ENCODE data around the gene ZC3H4. TPM values are rescaled to one million over a fixed set of nuclear protein-coding genes. Genes with fewer than 3 reads are reported as not detected.
A peak's percentile ranks its signal among the peaks of the same experiment; 100 is the strongest.

ZC3H4 gene
- 65.3 to 68.7 TPM (median 67.9 TPM) in 3 replicates for total RNA-seq

DNA sequence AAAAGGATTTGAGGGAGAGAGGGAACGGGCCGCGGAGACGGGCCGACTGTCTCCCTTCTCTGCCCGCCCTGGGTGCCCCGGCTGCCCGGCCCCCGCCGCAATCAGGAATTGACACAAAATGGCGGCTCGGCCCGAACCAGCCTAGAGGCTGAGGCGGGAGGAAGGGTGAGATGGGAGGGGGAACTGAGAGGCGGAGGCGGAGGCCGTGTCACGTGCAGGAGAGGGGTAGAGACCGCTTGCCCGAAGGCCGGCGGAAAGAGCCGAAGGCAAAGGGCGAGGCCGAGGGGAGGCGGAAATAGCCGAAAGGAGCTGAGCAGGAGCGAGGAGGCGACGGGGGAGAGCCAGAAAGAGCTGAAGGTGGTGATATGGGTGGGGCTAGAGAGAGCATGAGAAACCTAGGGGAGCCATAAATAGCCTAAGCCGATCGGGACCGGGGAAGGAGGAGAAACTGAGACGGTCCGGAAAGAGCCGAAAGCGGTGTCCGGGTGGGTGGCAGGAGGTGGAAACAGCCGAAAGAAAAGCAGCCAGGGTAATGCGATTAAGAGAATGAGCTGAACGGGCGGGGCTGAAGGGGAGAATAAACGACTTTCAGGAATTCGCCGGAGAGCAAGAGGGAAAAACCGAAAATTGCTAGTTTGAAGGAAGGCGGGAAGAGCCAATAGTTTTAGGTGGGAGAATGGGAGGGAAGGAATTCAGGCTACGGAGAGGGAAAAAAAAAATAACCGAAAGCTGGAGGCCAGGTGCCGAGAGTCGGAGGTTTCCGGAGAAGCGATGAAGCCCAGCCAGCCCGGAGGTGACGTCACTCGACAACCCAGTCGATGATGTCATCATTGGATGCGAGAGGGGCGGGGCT, at the start of gene ZC3H4:
Gene ZC3H4, minus strand, starts transcription at position 780 of the 853 bp plus-strand sequence. CDS start 1,192 bp downstream, outside the sequence.
- TF ChIP-seq, protein P1, sequence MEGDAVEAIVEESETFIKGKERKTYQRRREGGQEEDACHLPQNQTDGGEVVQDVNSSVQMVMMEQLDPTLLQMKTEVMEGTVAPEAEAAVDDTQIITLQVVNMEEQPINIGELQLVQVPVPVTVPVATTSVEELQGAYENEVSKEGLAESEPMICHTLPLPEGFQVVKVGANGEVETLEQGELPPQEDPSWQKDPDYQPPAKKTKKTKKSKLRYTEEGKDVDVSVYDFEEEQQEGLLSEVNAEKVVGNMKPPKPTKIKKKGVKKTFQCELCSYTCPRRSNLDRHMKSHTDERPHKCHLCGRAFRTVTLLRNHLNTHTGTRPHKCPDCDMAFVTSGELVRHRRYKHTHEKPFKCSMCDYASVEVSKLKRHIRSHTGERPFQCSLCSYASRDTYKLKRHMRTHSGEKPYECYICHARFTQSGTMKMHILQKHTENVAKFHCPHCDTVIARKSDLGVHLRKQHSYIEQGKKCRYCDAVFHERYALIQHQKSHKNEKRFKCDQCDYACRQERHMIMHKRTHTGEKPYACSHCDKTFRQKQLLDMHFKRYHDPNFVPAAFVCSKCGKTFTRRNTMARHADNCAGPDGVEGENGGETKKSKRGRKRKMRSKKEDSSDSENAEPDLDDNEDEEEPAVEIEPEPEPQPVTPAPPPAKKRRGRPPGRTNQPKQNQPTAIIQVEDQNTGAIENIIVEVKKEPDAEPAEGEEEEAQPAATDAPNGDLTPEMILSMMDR (IDR thresholded peaks at IDR 0.05; ENCODE audit: unreplicated experiment): no peak
- Mint-ChIP-seq H3K9me3 (no peaks in the 10 kb centered on the region), H3K27ac (peak within 1 kb of the TSS; percentile 100), H3K4me1 (peaks cover 43% of the 10 kb centered on the region), H3K4me3 (peak within 1 kb of the TSS; percentile 89), H3K36me3 (no peaks in the 10 kb centered on the region), H3K27me3 (ENCODE audit: low read depth) (no peaks in the 10 kb centered on the region)
- DNase-seq (ENCODE audit: low spot score in 2 of 2, unreplicated experiment in 2 of 2): peak; percentile 99

DNA sequence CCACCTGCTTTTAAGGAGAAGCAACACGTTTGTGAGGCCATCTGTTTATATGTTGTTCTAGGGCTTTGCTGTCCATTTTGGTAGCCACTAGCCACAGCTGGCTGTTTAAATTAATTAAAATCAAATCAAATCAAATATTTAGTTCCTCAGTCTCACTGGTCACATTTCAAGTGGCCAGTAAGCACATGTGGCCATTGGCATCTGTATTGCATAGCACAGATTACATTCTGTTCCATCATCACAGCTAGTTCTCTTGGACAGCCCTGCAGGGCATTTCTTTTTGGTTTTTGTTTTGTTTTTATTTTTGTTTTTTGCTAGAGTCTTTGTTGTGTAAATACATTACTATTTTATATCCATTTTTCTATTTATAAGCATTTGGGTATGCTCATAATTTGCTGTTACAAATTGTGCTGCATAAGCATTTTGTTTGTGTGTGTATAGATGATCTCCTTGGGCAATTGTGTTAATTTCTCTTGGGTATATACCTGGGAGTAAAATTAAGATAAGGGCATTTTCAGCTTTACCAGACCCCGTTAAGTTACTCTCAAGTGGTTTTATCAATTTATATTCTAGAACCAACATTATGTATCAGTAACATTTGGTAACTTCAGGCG, 48.4 kb upstream of the ZC3H4 start:
- Mint-ChIP-seq H3K27ac (peak overlapping the region; percentile 30), H3K36me3 (peaks cover 5% of the 10 kb centered on the region), H3K27me3 (ENCODE audit: low read depth) (no peaks in the 10 kb centered on the region), H3K4me1 (peaks cover 36% of the 10 kb centered on the region), H3K4me3 (no peak overlapping the region), H3K9me3 (no peaks in the 10 kb centered on the region)
- no peak for DNase-seq (ENCODE audit: low spot score in 2 of 2, unreplicated experiment in 2 of 2)
- TF ChIP-seq, protein P1 (IDR thresholded peaks at IDR 0.05; ENCODE audit: unreplicated experiment): no peak

DNA sequence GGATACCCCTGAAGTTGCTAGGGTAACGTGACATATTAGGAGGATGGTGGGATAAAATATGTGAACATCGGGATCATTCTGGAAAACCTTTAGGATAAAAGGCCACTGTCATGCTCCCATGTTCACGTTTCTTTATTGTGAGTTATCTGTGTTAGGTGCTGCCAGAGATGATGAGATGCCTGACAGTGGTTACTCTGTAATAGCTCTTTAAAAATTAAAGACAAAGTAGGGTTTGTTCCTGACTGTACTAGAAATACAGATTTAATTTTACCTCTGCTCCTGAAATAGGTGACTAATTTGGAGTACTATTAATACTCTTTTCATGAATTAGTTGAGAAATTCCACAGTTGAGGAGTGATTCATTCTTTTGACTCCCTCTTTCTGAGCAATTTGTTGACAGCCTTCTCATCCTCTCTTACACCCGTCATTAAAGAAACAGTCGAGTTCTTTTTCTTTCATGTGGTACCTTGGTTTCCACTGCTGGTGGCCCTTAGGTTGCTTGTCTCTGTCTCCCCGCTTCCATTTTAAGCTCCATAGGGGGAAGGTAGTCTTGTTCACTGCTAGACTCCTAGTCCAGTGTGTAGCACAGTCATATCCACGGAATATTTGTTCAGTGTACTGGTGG, 45.4 kb upstream of the ZC3H4 start:
- TF ChIP-seq, protein P1 (IDR thresholded peaks at IDR 0.05; ENCODE audit: unreplicated experiment): no peak
- H3K9me3 Mint-ChIP-seq: no peaks in the 10 kb centered on the region
- DNase-seq (ENCODE audit: low spot score in 2 of 2, unreplicated experiment in 2 of 2): no peak
- H3K4me3 Mint-ChIP-seq: no peak overlapping the region
- H3K4me1 Mint-ChIP-seq: peaks cover 34% of the 10 kb centered on the region
- H3K36me3 Mint-ChIP-seq: peaks cover 16% of the 10 kb centered on the region
- no peaks in the 10 kb centered on the region for H3K27me3 Mint-ChIP-seq (ENCODE audit: low read depth)
- peak overlapping the region; percentile 94 for H3K27ac Mint-ChIP-seq

DNA sequence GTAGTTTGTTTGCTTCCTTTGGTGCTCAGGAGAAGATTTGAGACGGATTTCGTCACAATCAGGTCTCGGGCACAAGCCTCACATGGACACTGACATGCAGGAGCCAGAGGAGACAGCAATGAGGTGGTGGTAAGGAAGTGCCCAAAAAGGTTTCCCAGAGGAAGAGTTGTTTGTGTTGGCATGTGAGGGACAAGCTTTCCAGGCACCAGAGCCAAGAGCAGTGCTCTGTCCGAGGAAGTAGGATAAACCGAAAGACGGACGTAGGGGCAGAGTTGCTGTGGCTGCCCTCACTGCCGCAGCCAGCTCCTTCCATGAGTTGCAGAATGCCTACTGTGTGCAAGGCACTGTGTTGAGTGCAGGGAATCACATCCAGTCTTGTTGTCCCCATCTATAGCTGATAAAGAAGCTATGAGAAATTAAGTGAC, 44.8 kb upstream of the ZC3H4 start:
- TF ChIP-seq, protein P1 (IDR thresholded peaks at IDR 0.05; ENCODE audit: unreplicated experiment): no peak
- Mint-ChIP-seq H3K4me1 (peaks cover 36% of the 10 kb centered on the region), H3K4me3 (no peak overlapping the region), H3K27me3 (ENCODE audit: low read depth) (no peaks in the 10 kb centered on the region), H3K9me3 (no peaks in the 10 kb centered on the region), H3K36me3 (peaks cover 16% of the 10 kb centered on the region), H3K27ac (peak overlapping the region; percentile 94)
- no peak for DNase-seq (ENCODE audit: low spot score in 2 of 2, unreplicated experiment in 2 of 2)

DNA sequence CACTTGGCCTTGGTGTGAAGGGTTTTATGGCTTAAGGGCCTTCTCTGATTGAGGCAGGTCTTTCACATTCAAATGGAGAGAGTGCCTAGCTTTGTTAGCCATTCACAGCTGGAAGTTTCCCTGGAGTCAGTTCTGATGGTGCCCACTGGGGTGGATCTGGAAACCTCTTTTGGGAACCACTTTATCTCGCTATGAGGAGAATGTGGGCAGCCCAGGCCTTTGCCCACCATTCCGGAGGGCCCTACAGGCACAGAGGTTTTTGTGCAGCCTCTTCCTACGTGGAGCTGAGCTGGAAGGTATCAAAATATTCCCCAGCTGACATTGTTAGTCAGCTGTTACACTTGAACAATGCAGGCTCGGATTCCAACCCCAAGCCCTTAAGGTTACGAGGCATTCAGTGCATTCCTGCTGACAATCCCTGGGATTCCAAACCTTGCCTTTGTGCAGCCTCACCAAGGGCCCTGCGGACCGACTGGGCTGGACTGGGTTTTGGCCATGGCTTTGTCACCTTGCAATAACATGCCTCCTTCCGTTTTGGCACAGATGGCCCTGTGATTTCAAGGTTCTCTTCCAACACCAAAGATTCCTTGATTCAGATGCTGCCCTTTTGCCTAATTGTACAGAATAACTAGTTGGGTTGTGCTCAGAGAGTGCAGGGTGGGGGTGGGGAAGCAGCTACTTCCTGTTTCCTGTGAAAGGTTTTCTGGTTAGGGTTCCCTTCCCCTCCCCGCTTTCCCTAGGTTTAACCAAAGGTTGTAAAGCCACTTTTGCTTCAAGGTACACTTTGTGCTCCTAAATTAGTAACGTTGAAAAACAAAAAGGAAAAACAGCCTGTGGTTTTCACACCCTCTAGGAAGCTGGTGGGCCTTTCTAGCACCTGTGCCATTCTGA, 44.1 kb upstream of the ZC3H4 start:
- TF ChIP-seq, protein P1 (IDR thresholded peaks at IDR 0.05; ENCODE audit: unreplicated experiment): peak; percentile 21
- H3K9me3 Mint-ChIP-seq: no peaks in the 10 kb centered on the region
- H3K27ac Mint-ChIP-seq: peak overlapping the region; percentile 94
- H3K4me1 Mint-ChIP-seq: peaks cover 42% of the 10 kb centered on the region
- peaks cover 16% of the 10 kb centered on the region for H3K36me3 Mint-ChIP-seq
- no peak for DNase-seq (ENCODE audit: low spot score in 2 of 2, unreplicated experiment in 2 of 2)
- no peak overlapping the region for H3K4me3 Mint-ChIP-seq
- no peaks in the 10 kb centered on the region for H3K27me3 Mint-ChIP-seq (ENCODE audit: low read depth)
